Stimulated activated CD8-positive, alpha-beta memory T cell treated with anti-CD3 and anti-CD28 coated beads, Interleukin-4, amount 100 ng/mL, for 24 hours (primary cell): ENCODE data around the gene PMEPA1.

Experiments used
- DNase-seq: peaks from one replicate; pipeline ENCODE4 v3.0.0-alpha.2; 2020; ENCODE audit warnings: low read depth

PMEPA1 gene

GRCh38 chr20:57676589-57677583 is 32.9 kb downstream of the PMEPA1 start:
- no peak for DNase-seq

DNA sequence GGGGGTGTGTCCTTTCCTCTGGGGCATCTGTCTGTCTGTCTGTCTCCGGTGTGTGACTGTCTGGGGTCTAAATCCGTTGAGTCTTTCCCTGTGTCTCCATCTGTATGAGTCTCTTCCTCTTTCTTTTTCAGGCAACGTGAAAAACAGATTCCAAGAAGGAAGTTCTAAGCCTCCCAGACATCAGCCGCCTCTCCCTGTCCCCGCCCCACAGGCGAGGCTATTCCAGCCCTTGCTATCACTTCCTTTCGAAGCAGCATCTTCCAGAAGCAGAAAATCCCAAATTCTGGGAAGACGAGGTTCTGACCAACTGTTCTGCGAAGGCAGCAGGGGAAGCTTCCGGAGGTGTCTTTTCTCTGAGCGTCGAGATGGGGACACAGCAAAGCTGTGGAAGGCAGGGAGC is 34.0 kb downstream of the PMEPA1 start:
- no peak for DNase-seq

DNA sequence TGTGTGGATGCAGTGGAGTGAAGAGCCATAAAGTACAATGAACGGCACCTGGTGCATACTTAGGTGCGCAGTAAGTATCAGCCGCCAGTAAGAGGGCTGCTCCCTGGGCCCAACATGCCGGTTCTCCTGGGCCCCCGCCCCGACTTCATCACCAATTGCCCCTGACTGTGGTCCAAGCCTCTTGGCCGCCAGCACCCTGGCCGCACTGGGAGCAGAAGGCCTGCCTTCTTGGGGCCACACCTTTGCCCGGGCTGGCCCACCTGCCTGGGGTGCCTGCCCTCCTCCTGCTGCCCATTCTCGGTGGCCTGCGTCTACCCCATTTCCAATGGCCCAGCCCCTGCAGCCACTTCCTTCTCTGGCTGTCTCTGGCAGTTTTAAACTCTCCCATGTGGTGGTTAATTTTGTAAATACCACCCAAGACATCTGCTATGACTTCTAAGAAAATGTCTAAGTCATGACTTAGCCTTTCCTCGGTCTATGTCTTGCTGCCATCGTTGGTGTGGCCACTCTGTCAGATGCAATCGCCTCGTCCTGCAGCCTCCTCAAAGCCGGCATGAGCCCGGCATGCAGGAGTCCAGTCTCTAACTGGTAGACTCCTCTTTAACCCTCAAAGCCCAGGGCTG is 36.8 kb downstream of the PMEPA1 start:
- no peak for DNase-seq

GRCh38 chr20:57672164-57672563 is 37.7 kb downstream of the PMEPA1 start:
- DNase-seq, result no peak

DNA sequence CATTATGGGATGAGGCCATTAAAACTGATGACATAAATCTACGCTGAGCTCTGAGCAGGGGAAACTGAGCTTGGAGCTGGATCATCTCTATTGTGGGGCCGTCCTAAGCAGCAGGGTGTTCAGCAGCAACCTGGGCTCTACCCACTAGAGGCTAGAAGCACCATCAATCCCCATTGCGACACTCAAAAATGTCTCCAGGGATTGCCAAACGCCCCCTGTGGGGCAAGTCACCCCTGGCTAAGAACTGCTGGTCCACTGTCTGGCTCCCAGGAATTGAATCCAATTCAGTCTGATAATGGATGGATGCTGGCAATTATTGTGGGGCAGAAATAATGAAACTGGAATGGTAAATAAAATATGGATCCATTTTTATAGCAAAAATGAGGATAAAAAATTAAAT is 38.2 kb downstream of the PMEPA1 start:
- DNase-seq, result no peak

- DNase-seq, result no peak
Measured at GRCh38 chr20:57671072-57671391, 38.8 kb downstream of the PMEPA1 start.

GRCh38 chr20:57670288-57671071 is 39.3 kb downstream of the PMEPA1 start:
- DNase-seq, result no peak

- no peak for DNase-seq
Measured at GRCh38 chr20:57669632-57670031, 40.2 kb downstream of the PMEPA1 start.

- DNase-seq, result no peak
Measured at GRCh38 chr20:57667924-57668782, 41.7 kb downstream of the PMEPA1 start.

- no peak for DNase-seq
Measured at GRCh38 chr20:57667388-57667787, 42.4 kb downstream of the PMEPA1 start.

DNA sequence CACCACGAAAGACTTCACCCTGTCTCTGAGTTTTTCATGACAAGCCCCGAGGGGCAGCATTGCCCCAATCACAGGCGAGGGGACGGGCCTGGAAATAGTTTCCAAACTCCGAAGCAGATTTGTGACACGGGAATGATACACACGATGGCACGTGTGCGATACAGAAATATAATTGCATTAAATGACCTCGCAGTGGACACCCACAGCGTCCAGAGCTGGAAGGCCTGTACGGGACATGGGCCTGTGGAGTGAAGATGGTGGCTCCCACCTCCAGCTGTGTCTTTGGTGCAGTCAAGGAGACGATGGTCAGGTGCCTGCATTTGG is 43.0 kb downstream of the PMEPA1 start:
- no peak for DNase-seq

DNA sequence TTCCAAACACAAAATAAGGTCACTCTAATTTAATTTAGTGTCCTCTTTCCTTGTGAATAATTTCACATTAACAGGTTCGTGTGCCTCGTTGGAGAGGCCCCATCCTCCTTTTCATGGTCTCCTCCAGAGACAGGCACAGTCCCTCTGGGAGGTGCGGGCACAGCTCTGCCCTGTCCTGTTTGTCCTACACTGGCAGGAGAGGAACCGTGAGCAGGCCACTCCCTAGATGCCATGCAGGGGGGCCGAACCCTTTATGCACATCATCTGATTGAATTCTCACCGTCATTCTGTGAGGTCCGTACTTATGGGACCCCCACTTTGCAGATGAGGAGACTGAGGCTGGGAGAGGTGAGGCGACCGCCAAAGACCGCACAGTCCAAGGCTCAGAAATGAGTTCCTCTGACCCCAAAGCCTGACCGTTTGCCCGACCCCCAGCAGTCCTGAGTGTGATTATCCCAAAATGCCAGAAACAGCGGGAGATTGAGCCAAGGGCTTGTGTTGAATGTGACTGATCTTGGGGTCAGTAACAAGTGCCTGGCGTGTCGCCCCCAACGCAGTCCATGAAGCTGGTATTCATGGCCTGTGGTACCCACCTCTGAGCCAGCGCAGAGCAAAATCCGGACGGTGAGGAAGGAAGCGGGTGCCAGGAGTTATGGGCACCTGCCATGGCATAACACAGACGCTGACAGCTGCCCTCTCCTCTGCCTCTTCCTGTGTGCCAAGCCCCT is 43.5 kb downstream of the PMEPA1 start:
- no peak for DNase-seq

GRCh38 chr20:57665589-57665971 is 44.2 kb downstream of the PMEPA1 start:
- DNase-seq, result no peak

DNA sequence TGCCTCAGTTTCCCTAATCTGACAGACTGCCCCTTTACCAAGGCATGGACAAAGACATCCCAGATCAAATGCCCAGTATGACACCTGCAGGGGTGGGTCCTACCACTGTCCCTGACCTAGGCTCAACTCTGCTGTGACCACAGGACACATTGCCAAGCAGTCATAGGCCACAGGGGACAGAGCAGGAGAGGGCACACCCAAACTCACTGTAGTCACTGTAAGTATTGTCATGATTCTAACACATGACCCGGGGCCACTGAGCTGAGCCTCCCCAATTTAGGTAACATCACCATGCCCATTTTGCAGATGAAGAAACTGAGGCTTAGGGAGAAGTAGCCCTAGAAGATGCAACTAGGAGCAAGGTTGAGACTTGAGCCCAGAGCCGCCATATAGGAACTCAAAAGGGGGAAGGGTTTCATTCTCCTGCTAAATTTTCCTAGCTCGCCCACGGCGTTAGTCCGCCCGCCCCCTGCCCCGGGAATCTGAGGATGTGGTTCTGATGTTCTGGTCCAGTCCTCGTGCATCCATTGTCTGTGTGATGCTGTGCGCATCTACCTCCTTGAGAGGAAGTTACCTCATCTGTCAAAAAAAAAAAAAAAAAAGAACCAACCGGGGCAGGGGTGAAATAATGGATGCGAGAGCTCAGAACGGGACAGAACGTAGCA is 44.8 kb downstream of the PMEPA1 start:
- DNase-seq, result no peak

- DNase-seq, result no peak
Measured at GRCh38 chr20:57664476-57664875, 45.3 kb downstream of the PMEPA1 start.

GRCh38 chr20:57663681-57664451 is 45.9 kb downstream of the PMEPA1 start:
- no peak for DNase-seq

DNA sequence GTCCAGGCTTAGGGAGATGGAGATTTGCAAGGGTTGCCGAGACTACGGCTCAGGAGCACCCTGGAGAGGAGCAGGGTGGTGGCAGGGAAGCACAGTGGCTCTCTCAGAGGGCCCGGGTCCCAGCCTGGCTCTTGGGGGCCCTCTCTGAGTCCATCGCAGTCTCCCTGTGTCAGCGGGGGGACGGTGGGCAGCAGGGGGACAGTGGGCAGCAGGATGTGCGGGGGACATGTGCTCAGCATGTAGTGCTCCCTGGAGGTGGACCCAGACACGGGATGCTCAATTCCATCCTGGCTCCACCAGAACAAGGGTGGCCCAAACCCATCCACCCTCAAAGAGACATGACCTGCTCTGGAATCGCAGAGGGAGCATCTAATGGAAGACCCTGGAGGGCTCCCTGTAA is 46.6 kb downstream of the PMEPA1 start:
- DNase-seq, result no peak

DNA sequence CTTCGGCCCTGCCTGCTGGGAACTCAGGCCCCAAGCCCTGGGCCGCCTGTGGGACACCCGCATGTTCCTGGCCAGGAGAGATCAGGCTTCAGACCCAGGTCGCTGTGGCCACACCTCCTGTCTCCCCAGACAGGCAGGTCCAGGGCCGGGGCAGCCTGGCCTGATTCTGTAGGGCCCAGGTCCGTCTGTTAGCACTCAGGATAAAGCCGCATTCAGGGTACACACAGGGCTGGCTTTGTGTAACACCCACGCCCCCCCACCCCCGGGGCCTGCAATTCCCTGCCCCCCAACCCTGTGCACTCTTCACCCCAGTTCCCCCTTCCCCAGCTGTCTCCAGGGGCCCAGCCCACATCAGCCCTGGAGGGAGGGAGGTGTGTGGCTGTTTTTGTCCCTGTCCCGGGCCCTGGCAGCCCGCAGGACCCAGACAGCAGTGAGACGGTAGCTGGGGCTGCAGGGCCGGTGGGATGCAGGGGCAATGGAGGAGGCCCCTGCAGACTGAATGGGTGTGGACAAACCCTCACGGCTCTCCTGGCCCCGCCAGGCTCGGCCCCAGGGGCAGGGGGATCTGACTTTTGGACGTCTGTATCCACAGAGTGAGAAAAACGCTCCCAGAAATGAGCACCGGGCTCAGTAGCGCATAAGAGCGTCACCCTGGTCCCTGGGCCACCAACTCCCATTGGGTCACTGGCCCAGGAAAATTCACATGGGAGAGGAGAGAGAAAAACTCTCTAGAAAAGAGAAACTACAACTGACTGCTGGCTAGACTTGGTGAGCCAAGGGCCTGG is 47.2 kb downstream of the PMEPA1 start:
- no peak for DNase-seq
